ENCODE data around the gene CCDC194. TPM values are rescaled to one million over a fixed set of nuclear protein-coding genes. Genes with fewer than 3 reads are reported as not detected.

The CCDC194 gene
- total RNA-seq, 1 donor from 2014 or later, result not detected

DNA sequence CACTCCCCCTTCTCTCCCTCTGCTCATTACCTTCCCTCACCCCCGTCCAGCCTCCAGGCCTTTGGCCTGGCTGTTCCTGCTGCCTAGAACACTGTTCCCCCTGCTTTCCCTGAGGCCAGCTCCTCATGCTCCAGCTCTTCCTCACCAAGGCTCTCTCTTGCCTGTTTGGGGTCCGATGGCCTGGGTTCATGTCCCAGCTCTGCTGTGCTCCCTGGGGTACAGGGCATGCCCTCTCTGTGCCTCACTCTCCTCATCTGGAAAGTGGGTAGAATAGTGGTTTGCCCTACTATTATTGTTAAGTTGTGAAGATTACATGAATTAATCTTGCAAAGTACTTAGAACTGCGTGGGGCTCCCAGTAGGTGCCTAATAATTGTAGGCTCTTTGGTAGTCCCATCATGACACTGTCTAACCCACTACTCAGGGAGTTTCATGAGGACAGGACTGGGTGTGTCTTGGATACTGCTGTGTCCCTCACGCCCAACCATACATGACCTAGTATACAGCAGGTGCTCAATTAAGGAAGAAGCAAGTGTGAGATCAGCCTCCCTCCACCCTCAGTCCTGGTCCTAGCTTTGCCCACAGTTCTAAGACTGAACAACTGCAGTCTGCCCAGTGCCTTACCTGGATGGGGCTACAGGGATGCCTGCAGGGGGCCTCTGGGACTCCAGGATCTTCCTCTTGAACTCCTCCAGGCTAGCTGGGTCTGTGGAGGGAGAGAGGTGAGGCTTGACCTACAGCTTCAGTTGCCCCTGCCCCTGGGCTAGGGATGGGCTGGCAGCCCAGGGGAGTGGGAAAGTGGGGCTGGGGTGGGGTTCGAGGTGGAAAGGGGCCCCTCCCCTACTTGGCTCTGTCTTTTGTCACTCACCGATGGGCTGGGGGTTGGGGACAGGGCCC, 33.8 kb downstream of the CCDC194 start:
- H3K36me3 Mint-ChIP-seq (ENCODE audit: low read depth), result no peaks in the 10 kb centered on the region
- peaks cover 6% of the 10 kb centered on the region for H3K4me1 Mint-ChIP-seq (ENCODE audit: low read depth)
- peaks cover 2% of the 10 kb centered on the region for H3K27me3 Mint-ChIP-seq (ENCODE audit: low read depth)
- H3K4me3 Mint-ChIP-seq (ENCODE audit: unreplicated experiment), result no peak overlapping the region
- H3K27ac Mint-ChIP-seq (ENCODE audit: unreplicated experiment), result no peak overlapping the region
- no peaks in the 10 kb centered on the region for H3K9me3 Mint-ChIP-seq (ENCODE audit: low read depth)
- DNase-seq (ENCODE audit: low spot score), result no peak
- TF ChIP-seq, protein P1, sequence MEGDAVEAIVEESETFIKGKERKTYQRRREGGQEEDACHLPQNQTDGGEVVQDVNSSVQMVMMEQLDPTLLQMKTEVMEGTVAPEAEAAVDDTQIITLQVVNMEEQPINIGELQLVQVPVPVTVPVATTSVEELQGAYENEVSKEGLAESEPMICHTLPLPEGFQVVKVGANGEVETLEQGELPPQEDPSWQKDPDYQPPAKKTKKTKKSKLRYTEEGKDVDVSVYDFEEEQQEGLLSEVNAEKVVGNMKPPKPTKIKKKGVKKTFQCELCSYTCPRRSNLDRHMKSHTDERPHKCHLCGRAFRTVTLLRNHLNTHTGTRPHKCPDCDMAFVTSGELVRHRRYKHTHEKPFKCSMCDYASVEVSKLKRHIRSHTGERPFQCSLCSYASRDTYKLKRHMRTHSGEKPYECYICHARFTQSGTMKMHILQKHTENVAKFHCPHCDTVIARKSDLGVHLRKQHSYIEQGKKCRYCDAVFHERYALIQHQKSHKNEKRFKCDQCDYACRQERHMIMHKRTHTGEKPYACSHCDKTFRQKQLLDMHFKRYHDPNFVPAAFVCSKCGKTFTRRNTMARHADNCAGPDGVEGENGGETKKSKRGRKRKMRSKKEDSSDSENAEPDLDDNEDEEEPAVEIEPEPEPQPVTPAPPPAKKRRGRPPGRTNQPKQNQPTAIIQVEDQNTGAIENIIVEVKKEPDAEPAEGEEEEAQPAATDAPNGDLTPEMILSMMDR (IDR thresholded peaks at IDR 0.05), result no peak

DNA sequence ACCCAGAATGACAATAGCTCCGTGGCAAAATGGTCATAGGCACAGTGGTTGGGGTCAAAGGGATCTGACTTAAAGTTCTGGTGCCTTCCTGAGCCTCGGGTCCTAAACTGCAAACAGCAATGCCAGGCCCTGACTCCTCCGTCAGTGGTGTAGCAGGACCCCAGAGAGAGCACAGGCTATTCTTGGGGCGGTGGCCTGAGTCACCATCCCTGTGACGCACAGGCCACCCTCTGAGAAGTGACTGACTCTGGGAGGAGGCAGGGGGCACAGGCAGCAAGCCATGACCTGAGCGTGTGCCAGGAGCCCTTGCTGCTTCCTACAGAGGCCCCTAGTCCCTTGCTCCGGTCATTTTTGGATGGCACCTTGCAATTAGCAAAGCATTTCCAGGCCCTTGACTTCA, 35.6 kb downstream of the CCDC194 start:
- Mint-ChIP-seq H3K27ac (ENCODE audit: unreplicated experiment) (no peak overlapping the region), H3K4me3 (ENCODE audit: unreplicated experiment) (no peak overlapping the region), H3K9me3 (ENCODE audit: low read depth) (no peaks in the 10 kb centered on the region), H3K27me3 (ENCODE audit: low read depth) (no peaks in the 10 kb centered on the region), H3K4me1 (ENCODE audit: low read depth) (peaks cover 10% of the 10 kb centered on the region), H3K36me3 (ENCODE audit: low read depth) (no peaks in the 10 kb centered on the region)
- TF ChIP-seq, protein P1 (IDR thresholded peaks at IDR 0.05), result no peak
- no peak for DNase-seq (ENCODE audit: low spot score)

DNA sequence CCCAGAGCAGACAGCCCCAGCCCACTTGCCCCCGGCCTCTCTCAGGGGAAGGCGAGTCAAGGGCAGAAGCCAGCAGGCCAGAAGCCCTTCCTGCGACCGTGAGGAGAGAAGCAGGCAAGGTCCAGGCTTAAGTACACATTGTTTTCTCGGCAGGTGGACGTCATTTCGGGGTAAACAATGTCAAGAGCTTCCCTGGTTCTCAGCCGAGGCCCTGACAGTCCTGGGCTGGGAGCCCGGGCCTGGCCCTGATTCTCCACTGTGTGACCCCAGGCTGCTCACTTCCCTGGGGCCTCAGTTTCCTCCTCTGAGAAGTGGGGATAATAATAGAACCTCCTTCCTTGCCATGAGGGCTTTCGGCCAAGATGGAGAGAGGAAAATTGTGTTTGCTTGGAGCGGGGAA, 36.3 kb downstream of the CCDC194 start:
- Mint-ChIP-seq H3K27ac (ENCODE audit: unreplicated experiment) (no peak overlapping the region), H3K4me3 (ENCODE audit: unreplicated experiment) (no peak overlapping the region), H3K4me1 (ENCODE audit: low read depth) (peaks cover 16% of the 10 kb centered on the region), H3K27me3 (ENCODE audit: low read depth) (no peaks in the 10 kb centered on the region), H3K36me3 (ENCODE audit: low read depth) (no peaks in the 10 kb centered on the region), H3K9me3 (ENCODE audit: low read depth) (no peaks in the 10 kb centered on the region)
- TF ChIP-seq, protein P1 (IDR thresholded peaks at IDR 0.05), result no peak
- DNase-seq (ENCODE audit: low spot score), result no peak

DNA sequence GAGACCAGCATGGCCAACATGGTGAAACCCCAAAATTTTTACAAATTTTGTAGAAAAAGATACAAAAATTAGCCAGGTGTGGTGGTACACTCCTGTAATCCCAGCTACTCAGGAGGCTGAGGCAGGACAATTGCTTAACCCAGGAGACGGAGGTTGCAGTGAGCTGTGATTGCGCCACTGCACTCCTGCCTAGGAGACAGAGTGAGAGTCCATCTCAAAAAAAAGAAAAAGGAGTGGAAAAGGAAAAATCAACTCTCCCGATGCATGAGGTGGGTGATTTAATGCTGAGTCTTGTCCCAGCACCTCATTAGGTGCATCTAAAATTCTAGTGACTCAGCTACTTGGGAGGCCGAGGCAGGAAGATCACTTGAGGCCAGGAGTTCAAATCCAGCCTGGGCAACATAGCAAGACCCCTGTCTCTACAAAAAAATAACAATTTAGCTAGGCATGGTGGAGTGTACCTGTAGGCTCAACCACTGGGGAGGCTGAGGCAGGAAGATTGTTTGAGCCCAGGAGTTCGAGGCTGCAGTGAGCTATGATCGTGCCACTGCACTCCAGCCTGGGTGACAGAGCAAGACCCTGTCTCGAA, 36.8 kb downstream of the CCDC194 start:
- H3K36me3 Mint-ChIP-seq (ENCODE audit: low read depth), result no peaks in the 10 kb centered on the region
- no peak overlapping the region for H3K27ac Mint-ChIP-seq (ENCODE audit: unreplicated experiment)
- no peaks in the 10 kb centered on the region for H3K9me3 Mint-ChIP-seq (ENCODE audit: low read depth)
- no peak for DNase-seq (ENCODE audit: low spot score)
- TF ChIP-seq, protein P1 (IDR thresholded peaks at IDR 0.05), result no peak
- H3K4me1 Mint-ChIP-seq (ENCODE audit: low read depth), result peaks cover 18% of the 10 kb centered on the region
- H3K27me3 Mint-ChIP-seq (ENCODE audit: low read depth), result no peaks in the 10 kb centered on the region
- no peak overlapping the region for H3K4me3 Mint-ChIP-seq (ENCODE audit: unreplicated experiment)

DNA sequence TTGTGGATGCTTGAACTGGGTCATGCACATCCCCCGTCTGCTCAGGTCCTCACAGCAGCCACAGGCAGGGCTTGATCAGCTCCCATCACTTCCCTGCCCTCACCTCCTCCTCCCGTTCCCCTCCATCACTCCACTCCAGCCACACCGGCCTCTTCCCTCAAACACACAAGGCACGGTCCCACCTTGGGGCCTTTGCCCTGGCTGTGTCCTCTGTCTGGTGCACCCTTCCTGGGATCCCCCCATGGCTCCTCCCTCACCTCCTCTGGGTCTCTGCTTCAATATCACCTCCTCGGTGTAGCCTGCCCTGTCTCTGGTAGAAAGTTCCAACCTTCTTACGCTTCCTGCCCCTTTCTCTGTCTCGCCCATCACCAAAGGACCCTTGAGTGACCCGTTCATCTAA, 40.6 kb downstream of the CCDC194 start:
- no peak for DNase-seq (ENCODE audit: low spot score)
- Mint-ChIP-seq H3K4me1 (ENCODE audit: low read depth) (peaks cover 30% of the 10 kb centered on the region), H3K27me3 (ENCODE audit: low read depth) (no peaks in the 10 kb centered on the region), H3K4me3 (ENCODE audit: unreplicated experiment) (no peak overlapping the region), H3K36me3 (ENCODE audit: low read depth) (no peaks in the 10 kb centered on the region), H3K27ac (ENCODE audit: unreplicated experiment) (no peak overlapping the region), H3K9me3 (ENCODE audit: low read depth) (no peaks in the 10 kb centered on the region)
- TF ChIP-seq, protein P1 (IDR thresholded peaks at IDR 0.05), result no peak
